GM03348 (cell line): Measurements from ENCODE around the gene ADARB1.

Experiments used
- DNase-seq: peaks from one replicate; pipeline ENCODE4 v3.0.0; 2012; ENCODE audit warnings: low spot score

ADARB1 gene

GRCh38 chr21:45152265-45152746 lies 77.9 kb downstream of the ADARB1 start:
- DNase-seq, result no peak

GRCh38 chr21:45153358-45154318 lies 79.3 kb downstream of the ADARB1 start:
- DNase-seq, result peak; percentile 53

GRCh38 chr21:45154511-45155508 lies 80.4 kb downstream of the ADARB1 start:
- DNase-seq, result peak; percentile 72

- DNase-seq, result no peak
Observed at GRCh38 chr21:45155910-45156309, 81.5 kb downstream of the ADARB1 start.

GRCh38 chr21:45156459-45156858 lies 82.1 kb downstream of the ADARB1 start:
- DNase-seq, result no peak

GRCh38 chr21:45157932-45158331 lies 83.6 kb downstream of the ADARB1 start:
- no peak for DNase-seq

GRCh38 chr21:45158491-45159423 lies 84.4 kb downstream of the ADARB1 start:
- DNase-seq, result no peak

- no peak for DNase-seq
Observed at GRCh38 chr21:45160198-45160597, 85.8 kb downstream of the ADARB1 start.

- no peak for DNase-seq
Observed at GRCh38 chr21:45161038-45161945, 86.9 kb downstream of the ADARB1 start.

- DNase-seq, result no peak
Observed at GRCh38 chr21:45162115-45162514, 87.7 kb downstream of the ADARB1 start.

- DNase-seq, result no peak
Observed at GRCh38 chr21:45162809-45163208, 88.4 kb downstream of the ADARB1 start.

GRCh38 chr21:45163413-45164123 lies 89.2 kb downstream of the ADARB1 start:
- DNase-seq, result no peak

- peak; percentile 27 for DNase-seq
Observed at GRCh38 chr21:45164124-45164511, 89.7 kb downstream of the ADARB1 start.

GRCh38 chr21:45164838-45165237 lies 90.5 kb downstream of the ADARB1 start:
- DNase-seq, result no peak

- DNase-seq, result no peak
Observed at GRCh38 chr21:45166931-45167330, 92.6 kb downstream of the ADARB1 start.

GRCh38 chr21:45167796-45168222 lies 93.4 kb downstream of the ADARB1 start:
- peak; percentile 38 for DNase-seq

- DNase-seq, result no peak
Observed at GRCh38 chr21:45168522-45168921, 94.1 kb downstream of the ADARB1 start.

GRCh38 chr21:45169001-45169400 lies 94.6 kb downstream of the ADARB1 start:
- DNase-seq, result no peak

GRCh38 chr21:45169682-45170081 lies 95.3 kb downstream of the ADARB1 start:
- DNase-seq, result no peak
